ENCODE results near the gene FOXO3.

- TF ChIP-seq CTCF (IDR thresholded peaks at IDR 0.05; ENCODE audit: low read depth, low read length, poor library complexity, severe bottlenecking) (no peak), EZH2phosphoT487 (IDR thresholded peaks at IDR 0.05; ENCODE audit: borderline replicate concordance, low read length) (no peak)
These were observed 43.4 kb downstream of the FOXO3 start for GRCh38 chr6:108604156-108604555.

Measured in DOHH2 (cell line).